ENCODE results near the gene ZNF839.

- TF ChIP-seq, protein P1, sequence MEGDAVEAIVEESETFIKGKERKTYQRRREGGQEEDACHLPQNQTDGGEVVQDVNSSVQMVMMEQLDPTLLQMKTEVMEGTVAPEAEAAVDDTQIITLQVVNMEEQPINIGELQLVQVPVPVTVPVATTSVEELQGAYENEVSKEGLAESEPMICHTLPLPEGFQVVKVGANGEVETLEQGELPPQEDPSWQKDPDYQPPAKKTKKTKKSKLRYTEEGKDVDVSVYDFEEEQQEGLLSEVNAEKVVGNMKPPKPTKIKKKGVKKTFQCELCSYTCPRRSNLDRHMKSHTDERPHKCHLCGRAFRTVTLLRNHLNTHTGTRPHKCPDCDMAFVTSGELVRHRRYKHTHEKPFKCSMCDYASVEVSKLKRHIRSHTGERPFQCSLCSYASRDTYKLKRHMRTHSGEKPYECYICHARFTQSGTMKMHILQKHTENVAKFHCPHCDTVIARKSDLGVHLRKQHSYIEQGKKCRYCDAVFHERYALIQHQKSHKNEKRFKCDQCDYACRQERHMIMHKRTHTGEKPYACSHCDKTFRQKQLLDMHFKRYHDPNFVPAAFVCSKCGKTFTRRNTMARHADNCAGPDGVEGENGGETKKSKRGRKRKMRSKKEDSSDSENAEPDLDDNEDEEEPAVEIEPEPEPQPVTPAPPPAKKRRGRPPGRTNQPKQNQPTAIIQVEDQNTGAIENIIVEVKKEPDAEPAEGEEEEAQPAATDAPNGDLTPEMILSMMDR (IDR thresholded peaks at IDR 0.05) = no peak
- TF ChIP-seq POLR2A (IDR thresholded peaks at IDR 0.05) = no peak
These were observed 25.7 kb downstream of the ZNF839 start for GRCh38 chr14:102345232-102345631.

Measured in Peyer's patch (tissue), 4 donors.